ENCODE measurements around the gene KLK1. TPM values are rescaled to one million over a fixed set of nuclear protein-coding genes. Genes with fewer than 3 reads are reported as not detected.
"Not testable (repeated sequence)": the region's sequence is repeated elsewhere in the genome, so short reads cannot be mapped to it uniquely, and the experiment has no call there.

KLK1 gene
- polyA plus RNA-seq, 4 donors, result 1.7 to 2.3 (median 2.0) TPM

- no peak for DNase-seq (ENCODE audit: low read depth in 4 of 4, low spot score in 3 of 4)
Observed at GRCh38 chr19:50817941-50818858, 5.4 kb downstream of the KLK1 start.

GRCh38 chr19:50815439-50815838, 8.1 kb downstream of the KLK1 start:
- no peak for DNase-seq (ENCODE audit: low read depth in 4 of 4, low spot score in 3 of 4)

GRCh38 chr19:50814883-50815282, 8.7 kb downstream of the KLK1 start:
- DNase-seq (ENCODE audit: low read depth in 4 of 4, low spot score in 3 of 4), result no peak

GRCh38 chr19:50812474-50812873, 11.1 kb downstream of the KLK1 start:
- DNase-seq (ENCODE audit: low read depth in 4 of 4, low spot score in 3 of 4), result no peak

GRCh38 chr19:50811622-50812238, 11.9 kb downstream of the KLK1 start:
- not testable (repeated sequence) for DNase-seq (ENCODE audit: low read depth in 4 of 4, low spot score in 3 of 4)

GRCh38 chr19:50808856-50809255, 14.7 kb downstream of the KLK1 start:
- no peak for DNase-seq (ENCODE audit: low read depth in 4 of 4, low spot score in 3 of 4)

GRCh38 chr19:50804420-50805272, 18.9 kb downstream of the KLK1 start:
- peak; percentile 98 to 99 (median 98) for DNase-seq (ENCODE audit: low read depth in 4 of 4, low spot score in 3 of 4)

- no peak for DNase-seq (ENCODE audit: low read depth in 4 of 4, low spot score in 3 of 4)
Observed at GRCh38 chr19:50803633-50804419, 19.8 kb downstream of the KLK1 start.

GRCh38 chr19:50801107-50801506, 22.5 kb downstream of the KLK1 start:
- no peak for DNase-seq (ENCODE audit: low read depth in 4 of 4, low spot score in 3 of 4)

- DNase-seq (ENCODE audit: low read depth in 4 of 4, low spot score in 3 of 4), result no peak
Observed at GRCh38 chr19:50799547-50799851, 24.1 kb downstream of the KLK1 start.

- DNase-seq (ENCODE audit: low read depth in 4 of 4, low spot score in 3 of 4), result no peak
Observed at GRCh38 chr19:50798659-50799546, 24.7 kb downstream of the KLK1 start.

- no peak for DNase-seq (ENCODE audit: low read depth in 4 of 4, low spot score in 3 of 4)
Observed at GRCh38 chr19:50797781-50798658, 25.6 kb downstream of the KLK1 start.

- no peak for DNase-seq (ENCODE audit: low read depth in 4 of 4, low spot score in 3 of 4)
Observed at GRCh38 chr19:50797429-50797780, 26.2 kb downstream of the KLK1 start.

GRCh38 chr19:50796634-50797428, 26.8 kb downstream of the KLK1 start:
- no peak for DNase-seq (ENCODE audit: low read depth in 4 of 4, low spot score in 3 of 4)

GRCh38 chr19:50796128-50796633, 27.4 kb downstream of the KLK1 start:
- DNase-seq (ENCODE audit: low read depth in 4 of 4, low spot score in 3 of 4), result no peak

- DNase-seq (ENCODE audit: low read depth in 4 of 4, low spot score in 3 of 4), result no peak
Observed at GRCh38 chr19:50795664-50796073, 27.9 kb downstream of the KLK1 start.

- no peak for DNase-seq (ENCODE audit: low read depth in 4 of 4, low spot score in 3 of 4)
Observed at GRCh38 chr19:50794876-50795663, 28.5 kb downstream of the KLK1 start.
